VCaP (cell line): Measurements from ENCODE around the gene TRIM24.

Experiments used
- H3K27ac ChIP-seq: fragments of 450-650 bp; 2 replicates; pipeline ENCODE4 v1.5.1; 2017
- TF ChIP-seq, protein P1 (sequence below): fragments of 450-650 bp; conservative IDR thresholded peaks from 2 replicates; pipeline ENCODE4 v1.5.1; 2017; ENCODE audit warnings: mild to moderate bottlenecking, moderate library complexity

The TRIM24 gene

DNA sequence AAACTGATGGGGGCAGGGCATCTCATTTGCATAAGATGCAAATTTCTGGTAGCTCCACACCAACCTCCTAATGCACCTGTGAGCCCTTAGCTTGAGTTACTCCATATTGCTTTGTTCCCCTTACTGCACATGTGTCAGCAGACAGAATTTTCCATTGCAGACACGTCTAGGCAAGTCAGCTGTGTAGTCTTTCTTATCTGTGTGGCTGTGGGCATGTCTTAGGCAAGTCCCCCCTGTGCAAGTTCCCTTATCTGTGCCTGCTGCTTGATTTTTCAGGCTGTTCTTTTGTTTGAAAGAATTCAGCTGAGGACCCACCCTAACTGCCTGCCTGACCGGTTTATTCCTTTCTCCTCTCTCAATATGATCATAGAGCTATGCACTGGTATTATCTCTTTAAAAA, 28.5 kb upstream of the TRIM24 start:
- TF ChIP-seq, protein P1, sequence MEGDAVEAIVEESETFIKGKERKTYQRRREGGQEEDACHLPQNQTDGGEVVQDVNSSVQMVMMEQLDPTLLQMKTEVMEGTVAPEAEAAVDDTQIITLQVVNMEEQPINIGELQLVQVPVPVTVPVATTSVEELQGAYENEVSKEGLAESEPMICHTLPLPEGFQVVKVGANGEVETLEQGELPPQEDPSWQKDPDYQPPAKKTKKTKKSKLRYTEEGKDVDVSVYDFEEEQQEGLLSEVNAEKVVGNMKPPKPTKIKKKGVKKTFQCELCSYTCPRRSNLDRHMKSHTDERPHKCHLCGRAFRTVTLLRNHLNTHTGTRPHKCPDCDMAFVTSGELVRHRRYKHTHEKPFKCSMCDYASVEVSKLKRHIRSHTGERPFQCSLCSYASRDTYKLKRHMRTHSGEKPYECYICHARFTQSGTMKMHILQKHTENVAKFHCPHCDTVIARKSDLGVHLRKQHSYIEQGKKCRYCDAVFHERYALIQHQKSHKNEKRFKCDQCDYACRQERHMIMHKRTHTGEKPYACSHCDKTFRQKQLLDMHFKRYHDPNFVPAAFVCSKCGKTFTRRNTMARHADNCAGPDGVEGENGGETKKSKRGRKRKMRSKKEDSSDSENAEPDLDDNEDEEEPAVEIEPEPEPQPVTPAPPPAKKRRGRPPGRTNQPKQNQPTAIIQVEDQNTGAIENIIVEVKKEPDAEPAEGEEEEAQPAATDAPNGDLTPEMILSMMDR: no peak
- no peak overlapping the region for H3K27ac ChIP-seq

DNA sequence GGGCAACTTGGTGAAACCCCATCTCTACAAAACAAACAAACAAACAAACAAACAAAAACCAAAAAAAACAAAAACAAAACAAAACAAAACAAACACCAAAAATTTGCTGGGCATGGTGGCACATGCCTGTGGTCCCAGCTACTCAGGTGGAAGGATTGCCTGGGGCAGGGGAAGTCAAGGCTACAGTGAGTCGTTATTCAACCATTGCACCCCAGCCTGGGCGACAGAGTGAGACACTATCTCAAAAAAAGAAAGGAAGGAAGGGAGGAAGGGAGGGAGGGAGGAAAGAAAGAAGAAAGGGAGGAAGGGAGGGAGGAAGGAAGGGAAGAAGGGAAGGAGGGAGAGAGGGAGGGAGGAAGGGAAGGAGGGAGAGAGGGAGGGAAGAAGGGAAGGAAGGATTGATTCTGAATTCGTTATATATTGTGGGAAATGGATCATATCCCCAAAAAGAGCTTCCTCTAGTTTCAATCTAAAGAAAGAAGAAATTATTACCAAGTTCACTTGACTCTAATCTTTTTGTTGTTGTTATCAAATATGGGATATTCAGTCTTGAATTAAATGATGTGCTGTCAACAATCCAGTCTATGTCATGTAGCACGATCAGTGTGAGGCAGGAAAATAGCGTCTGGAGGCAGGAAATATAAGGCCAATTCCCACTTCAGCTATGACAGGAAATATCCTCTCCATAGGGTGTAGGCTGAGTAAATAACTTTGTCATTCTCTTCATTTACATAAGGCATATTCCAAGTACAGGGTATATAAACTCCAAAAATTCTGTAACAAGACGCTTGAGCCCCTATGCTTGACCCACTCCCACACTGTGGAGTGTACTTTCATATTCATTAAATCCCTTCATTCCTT, 26.2 kb upstream of the TRIM24 start:
- TF ChIP-seq, protein P1: no peak
- H3K27ac ChIP-seq: no peak overlapping the region

DNA sequence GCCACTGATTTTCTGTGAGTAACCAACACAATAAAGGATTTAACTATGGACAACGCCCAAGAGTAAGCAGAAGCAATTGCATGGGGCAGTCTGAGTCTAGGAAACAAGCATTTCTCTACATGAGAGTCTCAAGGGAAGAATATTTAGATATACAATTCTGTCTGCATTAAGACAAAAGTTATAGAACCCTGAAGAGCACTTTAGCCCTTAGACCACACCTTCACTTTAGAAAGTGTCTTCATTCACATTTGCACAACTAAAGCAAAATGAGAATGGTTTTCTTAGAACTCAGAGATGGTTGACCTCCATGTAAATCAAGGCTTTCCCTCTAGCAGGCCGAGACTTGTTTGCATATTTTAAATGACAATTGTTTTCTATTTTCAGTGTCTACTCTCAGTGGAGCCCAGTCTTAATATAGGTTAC, 25.5 kb upstream of the TRIM24 start:
- H3K27ac ChIP-seq: no peak overlapping the region
- TF ChIP-seq, protein P1: no peak

DNA sequence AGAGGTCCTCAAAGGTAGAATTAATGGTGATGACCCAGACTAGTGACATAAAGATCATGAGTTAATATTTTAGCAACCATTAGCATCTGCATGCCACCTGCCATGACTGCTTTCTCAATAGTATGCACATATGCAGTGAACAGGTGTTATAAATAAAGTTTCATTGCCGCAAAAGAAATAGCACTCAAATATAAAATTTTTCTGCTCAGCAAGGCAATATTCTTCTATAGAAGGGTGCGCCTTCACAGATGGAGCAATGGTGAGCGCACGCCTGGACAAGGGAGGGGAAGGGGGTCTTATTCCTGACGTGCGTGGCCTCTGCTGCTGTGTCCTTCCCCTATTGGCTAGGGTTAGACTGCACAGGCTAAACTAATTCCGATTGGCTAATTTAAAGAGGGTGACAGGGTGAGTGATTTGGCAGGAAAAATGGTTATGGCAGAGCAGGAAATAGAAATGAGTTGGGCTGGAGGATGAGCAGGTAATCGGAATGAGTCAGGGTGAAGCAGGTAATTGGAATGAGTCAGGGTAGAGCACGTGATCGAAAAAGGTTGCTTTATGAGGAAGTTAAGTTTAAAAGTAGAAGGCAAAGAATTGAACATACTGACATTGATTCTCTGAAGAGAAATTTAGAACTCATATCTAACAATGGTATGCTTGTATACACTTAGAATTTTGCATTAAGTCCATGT, 24.7 kb upstream of the TRIM24 start:
- TF ChIP-seq, protein P1: no peak
- no peak overlapping the region for H3K27ac ChIP-seq

DNA sequence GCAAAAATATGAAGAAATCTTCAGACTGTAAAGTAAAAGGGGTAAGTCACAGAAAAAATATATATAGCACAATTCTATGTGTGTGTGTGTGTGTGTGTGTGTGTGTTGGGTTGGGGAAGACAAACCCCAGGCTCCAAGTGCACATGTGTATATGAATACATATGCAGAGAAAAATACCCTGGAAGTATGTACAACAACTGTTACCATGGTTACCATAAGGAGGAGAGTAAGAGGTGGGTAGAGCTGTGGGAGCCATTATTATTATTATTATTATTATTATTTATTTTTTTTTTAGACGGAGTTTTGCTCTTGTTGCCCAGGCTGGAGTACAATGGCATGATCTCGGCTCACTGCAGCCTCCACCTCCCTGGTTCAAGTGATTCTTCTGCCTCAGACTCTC, 23.7 kb upstream of the TRIM24 start:
- no peak overlapping the region for H3K27ac ChIP-seq
- TF ChIP-seq, protein P1: no peak

DNA sequence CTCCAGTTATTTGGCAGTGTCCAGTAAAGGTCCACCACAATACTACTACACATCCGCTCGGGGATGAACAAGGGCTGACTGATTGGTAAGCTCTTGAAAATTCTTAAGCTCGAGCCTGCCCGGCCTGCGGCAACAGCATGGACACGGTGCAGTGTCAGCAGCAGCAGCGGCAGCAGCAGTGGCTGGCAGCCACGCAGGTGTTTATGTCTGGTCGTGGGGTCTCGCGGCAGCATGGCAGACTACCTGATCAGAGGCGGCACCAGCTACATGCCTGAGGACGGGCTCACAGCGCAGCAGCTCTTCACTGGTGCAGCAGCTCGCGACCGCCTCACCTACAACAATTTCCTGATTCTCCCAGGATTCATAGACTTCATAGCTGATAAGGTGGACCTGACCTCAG, 19.6 kb upstream of the TRIM24 start:
- H3K27ac ChIP-seq: no peak overlapping the region
- TF ChIP-seq, protein P1: no peak

DNA sequence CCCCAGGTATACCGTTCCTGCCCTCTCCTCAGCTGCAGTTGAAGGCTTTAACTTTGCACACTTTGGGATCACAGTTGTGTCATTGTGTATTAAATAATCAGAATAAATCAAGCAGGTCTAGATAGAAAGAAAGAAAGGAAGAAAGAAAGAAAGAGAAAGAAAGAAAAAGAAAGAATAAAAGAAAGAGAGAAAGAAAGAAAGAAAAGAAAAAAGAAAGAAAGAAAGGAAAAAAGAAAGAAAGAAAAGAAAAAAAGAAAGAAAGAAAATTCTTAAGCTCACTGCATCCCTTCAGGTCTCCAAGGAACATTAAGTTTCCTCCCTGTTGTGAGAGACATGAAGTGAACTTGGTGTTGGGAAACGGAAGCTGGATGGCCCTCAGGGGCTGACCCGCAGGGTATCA, 17.2 kb upstream of the TRIM24 start:
- no peak overlapping the region for H3K27ac ChIP-seq
- TF ChIP-seq, protein P1: no peak
